GM19463 (cell line): ENCODE data around the gene TTLL11.

ENCODE experiments used
- ATAC-seq: cut with Tn5 transposase; IDR thresholded peaks from one replicate; pipeline ENCODE4 v1.9.1; 2021; ENCODE audit warnings: mild to moderate bottlenecking, moderate library complexity; ENCODE audit not compliant: unreplicated experiment

TTLL11 gene

DNA sequence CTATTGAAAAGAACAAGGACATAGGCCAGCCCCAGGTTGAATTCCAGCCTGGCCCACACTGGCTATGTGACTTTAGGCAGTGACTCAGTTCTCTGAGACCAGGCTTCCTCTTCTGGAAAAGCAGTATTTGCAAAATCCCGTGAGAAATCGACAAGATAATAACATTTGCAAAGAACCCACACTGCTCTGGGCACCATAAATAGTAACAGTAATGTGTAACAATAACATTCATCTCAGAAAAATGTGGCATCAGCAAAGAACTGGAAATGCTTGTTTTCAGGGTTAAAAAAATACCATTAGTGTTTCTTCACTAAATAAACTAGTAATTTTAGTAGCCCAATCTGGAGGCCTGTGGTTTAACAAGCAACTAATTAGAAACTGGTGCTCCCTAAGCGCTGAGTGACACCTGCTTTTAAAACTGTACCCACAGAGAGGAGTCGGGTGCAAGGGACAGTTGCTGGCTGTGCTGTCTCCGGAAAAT is 148.4 kb downstream of the TTLL11 start:
- no peak for ATAC-seq

DNA sequence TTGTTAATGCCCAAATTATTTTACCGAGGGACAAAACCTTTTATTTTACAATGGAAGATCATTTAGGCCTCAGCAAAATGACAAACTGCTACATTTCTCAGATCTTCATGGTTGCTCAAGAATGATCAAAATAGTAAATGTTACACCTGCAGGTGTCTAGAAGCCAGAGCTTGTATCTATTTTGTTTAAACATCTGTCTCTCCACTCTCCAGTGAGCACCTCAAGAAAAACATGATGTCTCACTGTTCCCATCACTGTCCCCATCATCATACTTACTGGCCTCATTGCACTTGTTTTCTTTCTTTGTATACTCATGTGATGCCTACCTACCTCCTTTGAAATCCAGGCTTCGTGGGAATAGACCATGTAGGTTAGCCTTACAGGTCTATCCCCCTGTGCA is 149.6 kb downstream of the TTLL11 start:
- ATAC-seq, result no peak

DNA sequence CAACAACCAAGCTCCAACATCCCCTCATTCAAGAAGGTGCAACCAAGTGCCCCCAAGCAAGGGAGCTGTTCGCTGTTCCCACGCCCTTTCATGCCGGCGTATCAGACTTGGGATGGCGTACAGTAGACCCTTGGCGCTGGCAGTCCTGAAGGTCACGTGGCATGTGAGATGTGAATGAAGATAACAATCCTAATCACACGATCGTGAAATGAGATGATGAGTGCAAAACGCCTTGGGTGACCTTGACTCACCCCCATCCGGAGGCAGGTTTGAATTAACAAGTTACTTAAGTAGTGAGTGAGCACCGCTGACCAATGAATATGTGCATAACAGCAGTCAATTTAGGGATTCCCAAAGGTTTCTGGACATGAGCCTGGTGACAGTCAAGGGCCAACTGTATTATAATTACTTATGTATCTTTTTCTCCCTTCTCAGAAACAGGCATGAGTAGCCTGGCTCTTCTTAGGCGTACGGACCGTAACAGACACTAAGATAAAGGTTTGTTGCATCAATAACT is 150.2 kb downstream of the TTLL11 start:
- no peak for ATAC-seq

DNA sequence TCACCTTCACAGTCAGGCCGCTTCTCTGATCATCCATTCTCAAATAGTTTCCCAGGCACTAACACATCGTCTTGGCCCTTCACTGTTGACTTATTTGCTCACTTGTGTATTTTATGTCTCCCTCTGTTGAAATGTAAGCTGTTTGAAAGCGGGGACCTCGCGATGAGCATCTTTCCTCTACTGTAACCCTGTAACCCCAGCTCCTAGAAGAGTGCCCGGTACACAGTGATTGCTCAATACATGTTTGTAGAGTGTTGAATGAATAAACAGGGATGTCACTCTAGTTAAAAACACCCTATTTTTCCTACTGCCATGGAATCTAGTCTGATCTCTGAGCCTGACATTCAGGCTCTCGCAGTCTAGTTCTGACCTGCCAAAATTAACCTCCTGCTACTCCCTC is 150.8 kb downstream of the TTLL11 start:
- ATAC-seq, result no peak

DNA sequence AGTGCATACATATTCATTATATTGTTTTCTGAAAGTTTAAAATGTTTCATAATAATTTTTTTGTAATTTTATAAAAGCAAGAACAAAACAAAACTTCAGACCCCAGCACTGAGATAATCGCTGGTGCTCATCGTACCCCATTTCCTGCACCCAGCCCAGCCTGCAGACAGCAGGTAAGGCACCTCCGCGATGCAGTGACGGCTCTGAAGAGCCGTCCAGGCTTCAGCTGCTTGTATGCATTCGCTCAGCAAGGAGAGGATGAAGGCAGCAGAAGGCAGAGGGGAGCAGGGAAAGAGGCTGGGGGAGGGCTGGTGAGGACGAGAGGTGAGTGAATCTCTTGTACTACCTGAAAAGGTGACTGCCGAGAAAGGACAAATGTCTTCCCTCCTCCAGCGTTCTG is 153.5 kb downstream of the TTLL11 start:
- no peak for ATAC-seq

DNA sequence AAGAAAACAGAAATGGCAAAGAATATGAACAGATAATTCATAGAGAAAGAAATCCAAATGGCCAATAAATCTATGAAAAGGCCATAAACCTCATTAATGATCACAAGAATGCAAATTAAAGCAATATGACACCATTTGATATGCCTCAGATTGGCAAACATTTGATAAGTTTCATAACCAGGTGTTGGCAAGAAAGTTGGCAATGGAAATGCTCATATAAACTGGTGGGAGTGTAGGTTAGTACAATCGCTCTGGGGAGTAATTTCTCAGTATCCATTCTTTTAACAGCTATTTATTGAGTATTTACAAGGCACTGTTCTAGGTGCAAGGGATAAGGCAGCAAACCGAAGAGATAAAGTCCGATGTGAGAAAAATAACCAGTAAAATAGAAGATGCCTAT is 154.5 kb downstream of the TTLL11 start:
- no peak for ATAC-seq

DNA sequence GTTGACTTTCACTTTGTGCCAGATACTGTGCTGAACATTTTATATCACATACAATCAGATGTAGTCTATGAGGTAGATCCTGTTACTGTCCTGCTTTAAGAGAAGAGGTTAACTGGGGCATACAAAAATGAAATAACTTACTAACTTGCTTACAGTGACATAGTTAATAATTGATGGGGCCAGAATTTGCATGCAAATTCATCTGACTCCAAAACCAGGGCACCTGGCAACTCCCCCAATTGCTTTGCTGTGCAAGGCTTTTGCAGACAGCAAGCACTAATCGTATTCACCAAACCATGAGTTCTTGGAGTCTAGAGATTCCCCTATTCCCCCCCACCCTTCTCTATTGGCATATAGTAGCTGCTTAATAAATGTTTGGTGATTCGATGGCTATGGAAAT is 155.9 kb downstream of the TTLL11 start:
- ATAC-seq, result peak; percentile 62

DNA sequence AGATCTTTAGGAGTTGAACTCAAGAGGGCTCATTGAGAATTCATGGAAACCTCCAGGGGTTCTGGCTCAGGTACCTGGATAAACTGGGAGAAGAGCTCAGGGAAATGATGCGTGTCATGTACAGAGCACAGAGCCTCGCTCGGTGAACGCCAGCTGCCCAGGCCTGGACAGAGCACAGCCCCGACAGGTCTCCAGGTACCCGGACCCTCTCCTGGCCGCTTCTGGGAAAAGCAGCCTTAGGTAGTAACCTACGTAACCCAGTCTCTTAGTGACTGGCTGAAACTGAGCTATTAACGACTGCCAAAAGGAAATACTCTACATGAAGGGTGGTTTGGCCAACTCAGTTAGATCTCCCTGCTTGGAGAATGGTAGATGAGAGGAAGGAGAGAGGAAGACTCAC is 157.4 kb downstream of the TTLL11 start:
- ATAC-seq, result no peak

DNA sequence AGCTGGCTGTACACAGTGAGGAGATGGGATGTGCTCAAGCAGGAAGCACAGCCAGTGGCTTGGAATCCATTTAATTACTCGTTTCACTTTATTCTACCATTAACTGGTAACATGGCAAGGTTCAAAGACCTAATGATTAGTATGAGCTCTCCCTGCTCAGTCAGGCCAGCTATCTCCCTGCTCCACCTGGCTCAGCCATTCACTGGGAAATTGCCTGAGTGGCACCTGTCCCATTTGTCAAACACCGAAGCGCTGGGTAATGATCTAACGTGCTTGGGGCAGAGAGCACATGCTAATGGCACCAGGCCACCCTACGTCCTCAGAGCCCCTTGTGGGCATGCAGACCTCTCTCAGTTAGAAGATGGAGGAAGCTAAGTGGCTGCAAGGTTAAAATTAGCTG is 162.2 kb downstream of the TTLL11 start:
- no peak for ATAC-seq

DNA sequence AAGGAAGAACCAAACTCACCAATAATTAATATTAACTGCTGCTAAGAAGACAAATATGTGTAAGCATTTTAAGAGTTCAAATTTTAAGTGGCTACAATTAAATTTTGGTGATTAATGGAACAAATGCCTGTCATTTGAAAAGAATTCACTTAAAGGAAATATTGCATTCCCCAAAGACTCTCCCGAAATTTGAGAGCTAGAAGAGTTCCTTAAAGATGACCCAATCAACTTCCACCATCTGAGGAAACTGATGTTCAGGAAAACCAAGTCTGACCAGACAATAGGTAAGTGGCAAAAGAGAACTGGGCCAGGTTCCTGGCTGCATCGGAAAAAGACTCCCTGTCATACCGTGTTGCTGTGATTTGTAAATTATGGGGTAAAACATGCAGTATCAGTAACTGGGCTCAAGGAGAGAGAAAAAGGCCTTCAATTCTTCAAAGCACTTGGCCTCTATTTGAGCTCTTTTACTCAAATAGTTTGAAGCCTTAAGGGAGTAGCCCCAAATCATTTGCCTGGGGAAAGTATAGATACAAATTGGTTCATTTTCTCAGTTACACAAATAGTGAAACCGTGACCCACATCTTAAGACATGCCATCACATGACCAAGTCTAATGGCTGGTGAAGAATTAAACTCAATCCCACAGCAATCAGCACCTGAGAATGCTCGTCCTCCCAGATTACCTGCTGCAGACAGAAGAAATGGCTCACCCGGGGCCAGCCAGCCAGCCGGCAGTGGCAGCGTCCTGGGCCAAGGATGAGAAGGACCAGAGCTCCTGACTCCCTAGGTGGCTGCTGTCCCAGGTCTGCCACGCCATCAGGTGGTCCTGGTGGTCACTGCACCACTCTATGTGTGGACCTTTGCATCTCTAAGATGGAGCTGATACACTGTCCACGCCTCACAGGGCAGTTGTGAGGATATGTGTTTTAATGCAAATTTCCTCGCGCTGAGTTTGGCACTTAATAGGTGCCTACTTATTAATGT is 162.9 kb downstream of the TTLL11 start:
- ATAC-seq, result peak; percentile 47

DNA sequence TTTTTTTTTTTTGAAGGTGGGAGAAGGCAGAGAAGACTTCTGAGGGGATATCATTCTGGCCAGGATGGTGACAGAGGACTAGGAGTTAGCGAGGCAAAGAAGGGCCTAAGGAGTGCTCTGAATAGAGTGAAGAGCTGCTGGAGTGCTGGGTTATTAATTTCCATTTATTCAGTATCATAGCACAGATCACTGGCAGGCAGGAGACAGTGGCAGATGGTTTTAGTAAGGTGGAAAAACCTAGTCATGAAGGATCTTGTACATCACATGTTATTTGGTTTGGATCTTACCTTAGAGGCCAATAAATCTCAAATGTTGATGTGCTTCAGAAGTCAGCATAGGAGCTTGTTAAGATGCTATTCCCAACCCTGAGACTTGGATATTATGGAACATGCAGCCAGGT is 165.5 kb downstream of the TTLL11 start:
- ATAC-seq, result no peak

DNA sequence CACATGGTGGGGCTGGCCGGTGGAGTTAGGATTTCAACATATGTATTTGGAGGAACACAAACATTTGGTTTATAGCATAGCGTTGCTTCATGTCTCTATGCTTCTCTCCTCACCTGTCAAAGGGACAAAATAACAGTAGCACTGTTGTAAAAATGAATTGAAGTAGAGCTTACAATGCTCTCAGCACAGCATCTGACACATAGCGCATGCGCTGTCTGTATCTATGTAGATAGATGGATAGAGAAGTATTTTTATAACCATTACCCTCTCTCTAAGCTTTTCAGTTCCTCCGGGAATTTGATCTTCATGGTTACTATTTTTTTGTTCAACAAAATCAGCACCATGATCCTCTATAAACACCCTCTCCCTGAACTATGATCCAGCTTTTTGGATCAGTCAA is 166.0 kb downstream of the TTLL11 start:
- no peak for ATAC-seq

DNA sequence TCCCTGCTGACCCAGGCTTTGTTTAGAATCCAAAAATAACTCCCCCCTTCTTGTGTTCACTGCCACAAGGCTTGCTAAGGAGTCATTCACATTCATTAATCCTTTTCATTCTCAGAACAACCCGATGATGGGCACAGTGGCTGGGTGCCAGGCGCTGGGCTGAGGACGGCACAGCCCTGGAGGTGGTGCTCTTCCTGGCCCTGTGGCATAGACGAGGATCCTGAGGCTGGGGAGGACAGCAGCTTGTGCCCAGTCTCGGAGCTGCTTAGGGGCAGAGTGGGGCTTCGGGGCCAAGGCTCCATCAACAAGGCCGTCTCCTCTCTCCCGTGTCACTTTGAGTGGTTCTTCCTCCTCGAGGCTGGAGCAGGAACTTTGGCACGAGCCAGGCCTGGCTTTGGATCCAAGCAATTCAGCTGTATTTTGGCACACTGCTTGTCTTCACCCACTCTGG is 166.7 kb downstream of the TTLL11 start:
- no peak for ATAC-seq

DNA sequence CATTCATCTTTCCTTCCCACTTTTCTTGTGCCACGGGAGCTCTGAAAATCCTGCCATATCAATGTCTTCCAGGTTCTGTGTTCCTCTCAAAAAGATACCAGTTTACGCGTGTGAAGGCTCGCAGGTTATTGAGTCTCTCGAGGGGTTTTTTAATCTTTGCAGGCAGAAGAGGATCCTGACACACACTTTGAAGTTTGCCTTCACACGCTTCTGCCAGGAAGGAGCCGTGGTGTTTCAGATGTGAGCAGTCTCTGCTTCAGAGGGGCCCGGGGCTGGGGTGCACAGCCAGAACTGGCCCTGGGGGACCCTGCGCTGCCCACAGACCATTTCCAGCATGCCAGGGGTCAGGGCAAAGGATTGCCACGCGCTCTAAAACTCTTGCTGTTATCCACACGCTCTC is 167.2 kb downstream of the TTLL11 start:
- ATAC-seq, result no peak

DNA sequence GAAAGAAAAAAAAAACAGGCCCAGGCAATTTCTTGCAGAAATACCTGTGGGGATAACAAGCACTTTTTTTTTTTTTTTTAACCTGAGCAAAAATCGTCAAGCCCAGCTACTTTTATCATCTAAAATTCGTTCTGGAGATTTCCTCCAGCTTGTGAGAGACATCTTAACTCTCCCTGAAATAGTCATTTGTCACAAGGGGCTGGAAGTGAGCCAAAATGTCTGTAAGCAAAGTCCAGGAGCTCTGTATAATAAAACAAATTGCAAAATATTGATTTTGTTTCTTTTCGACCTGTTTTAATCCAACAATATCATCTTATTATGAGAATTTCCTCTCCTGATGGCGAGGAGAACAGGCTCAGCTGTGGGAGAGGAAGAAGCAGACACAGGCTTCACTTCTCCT is 168.4 kb downstream of the TTLL11 start:
- ATAC-seq, result no peak

DNA sequence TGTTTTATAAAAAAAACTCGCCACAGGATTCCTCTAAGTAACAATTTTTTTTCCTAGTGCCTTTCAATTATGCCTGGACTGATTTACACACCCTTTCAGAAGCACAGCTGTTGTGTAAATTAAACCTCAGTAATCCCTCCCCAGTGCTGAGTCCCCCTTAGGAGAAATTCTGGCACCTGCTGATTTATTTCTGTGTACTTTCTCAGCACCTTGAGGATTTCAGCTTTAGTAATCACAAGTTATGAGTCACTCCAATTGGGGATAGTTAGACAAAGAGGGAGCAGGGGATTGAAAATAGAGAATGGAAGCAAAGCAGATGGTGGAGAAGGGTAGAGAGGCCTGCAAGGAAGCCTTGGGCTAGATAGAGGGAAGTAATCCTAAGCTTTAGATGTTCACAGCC is 171.7 kb downstream of the TTLL11 start:
- no peak for ATAC-seq

DNA sequence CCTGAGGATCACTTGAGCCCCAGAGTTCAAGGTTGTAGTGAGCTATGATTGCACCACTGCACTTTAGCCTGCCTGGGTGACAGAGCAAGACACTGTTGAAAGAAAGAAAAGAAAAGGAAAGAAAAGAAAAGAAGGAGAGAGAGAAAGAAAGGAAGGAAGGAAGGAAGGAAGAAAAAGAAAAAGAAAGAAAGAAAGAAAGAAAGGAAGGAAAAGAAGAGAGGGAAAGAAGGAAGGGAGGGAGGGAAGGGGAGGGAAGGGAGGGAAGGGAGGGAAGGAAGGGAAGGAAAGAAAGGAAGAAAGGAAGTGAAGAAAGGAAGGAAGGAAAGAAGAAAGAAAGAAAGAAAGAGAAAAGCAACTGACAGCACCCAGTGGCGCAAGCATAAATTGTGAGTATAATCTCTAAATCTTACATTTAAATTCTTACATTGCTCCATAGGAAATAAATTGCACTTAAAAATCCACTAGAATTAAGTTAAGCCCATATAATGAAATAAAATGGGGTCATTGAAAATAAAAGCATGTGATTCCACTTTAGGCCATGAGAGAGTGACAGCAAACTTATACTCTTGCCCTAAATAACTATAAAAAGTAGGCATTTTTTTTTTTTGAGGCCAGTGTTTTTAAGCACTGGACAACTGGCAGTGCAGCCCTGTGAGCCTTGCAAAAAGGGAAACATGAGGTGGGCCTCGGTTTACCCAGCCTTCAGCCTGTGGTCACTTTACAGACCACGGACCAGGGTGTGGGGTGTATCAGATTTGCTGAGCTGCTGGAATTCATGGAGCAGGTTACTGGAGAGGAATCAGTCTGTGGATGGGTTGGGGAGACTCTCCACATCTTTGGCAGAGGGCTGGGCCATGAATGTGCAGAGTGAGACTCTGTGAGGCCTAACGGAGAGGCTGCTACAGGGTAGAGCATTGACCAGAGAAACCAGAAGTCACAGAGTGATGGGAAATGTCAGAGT is 175.5 kb downstream of the TTLL11 start:
- ATAC-seq, result no peak

DNA sequence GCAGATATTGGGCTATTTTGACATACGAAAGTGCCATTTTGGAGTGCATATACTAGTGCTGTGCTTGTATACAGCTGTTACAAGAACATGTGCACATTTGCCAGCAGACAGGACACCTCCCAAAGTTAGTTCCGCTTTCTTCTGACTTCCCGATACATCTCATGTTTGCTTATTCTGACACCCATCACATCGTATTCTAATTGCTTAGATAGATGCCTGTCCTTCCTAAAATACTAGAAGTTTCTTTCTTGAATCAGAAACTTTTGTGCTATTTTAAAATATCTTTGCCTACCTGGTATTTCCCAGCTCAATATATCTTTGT is 177.8 kb downstream of the TTLL11 start:
- ATAC-seq, result no peak

DNA sequence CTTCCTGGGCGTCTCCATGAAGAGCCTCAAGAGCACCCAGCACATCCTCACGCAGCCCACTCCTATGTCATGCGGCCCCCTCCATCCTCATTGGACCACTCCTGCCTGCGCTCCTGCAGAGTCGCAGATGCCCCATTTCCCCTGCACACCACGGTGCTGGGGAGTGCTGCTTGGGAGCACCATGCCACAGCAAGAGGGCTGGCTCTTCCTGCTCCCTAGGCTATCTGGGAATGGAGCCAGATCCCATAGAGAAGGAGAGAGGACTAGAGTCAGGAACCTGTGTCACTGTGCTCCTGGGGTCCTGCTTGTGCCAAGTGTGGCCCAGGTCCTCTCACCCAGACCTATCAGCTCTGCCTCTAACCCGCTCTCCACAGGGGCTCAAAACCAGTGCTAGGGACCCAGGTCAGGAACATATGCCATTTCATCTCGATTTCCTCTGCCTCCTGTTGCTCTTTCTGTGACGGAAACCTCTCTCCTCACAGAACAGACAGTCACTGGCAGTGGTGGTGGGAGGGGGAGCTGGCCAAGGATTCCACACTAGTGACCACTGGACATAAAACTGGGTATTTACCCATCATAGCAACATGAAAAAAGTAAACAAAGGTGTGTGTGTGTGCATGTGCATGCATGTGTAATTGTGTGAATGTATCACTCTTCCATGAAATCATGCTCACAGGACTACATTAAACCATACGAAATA is 178.4 kb downstream of the TTLL11 start:
- ATAC-seq, result no peak

DNA sequence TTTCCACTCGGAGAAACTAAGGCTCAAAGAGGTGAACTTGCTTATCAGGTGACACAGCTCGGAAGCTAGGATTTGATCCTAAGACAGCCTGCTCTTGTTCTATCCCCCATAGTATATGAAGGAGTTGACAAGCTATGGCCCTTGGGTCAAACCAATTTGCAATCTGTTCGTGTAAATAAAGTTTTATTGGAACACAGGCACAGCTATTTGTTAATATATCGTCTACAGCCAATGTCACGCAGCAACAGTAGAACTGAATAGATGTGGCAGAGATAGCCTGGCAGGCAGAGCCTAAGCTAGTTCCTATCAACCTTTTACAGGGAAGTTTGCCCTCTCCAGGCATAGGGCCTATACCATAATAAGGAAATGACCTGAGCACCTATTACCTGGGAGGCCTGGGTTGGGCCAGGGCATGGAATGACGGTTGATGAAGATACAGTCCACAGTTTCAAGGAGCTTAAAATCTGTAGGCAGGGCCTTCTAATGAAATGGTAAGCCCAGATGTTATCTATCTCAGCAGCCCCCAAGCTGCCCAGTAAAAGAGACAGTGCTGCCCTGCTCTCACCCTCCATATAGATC is 179.0 kb downstream of the TTLL11 start:
- no peak for ATAC-seq
